ENCODE data around the gene CLCF1.

CLCF1 gene

GRCh38 chr11:67419325-67420049, 46.1 kb upstream of the CLCF1 start:
- H3K4me1 ChIP-seq (ENCODE audit: control extremely low read depth in 1 of 4, control insufficient read depth in 4 of 4, insufficient read depth in 4 of 4, low read length in 3 of 4) = peaks cover 0 to 76% (median 64%) of the 10 kb centered on the region in 4 experiments
- CTCF ChIA-PET = interaction anchor here (1.2 to 6.4 kb wide), 8 partner anchors 11 to 68 kb away, joined by 3 to 60 read pairs (median 5); partner anchors contain the start of genes PPP1CA, PTPRCAP and TBC1D10C
- H3K27ac ChIP-seq (ENCODE audit: insufficient read depth in 1 of 2, low read depth in 1 of 2, low read length in 2 of 2, poor library complexity in 1 of 2, severe bottlenecking in 2 of 2) = no peak overlapping the region
- H3K4me3 ChIP-seq (ENCODE audit: control insufficient read depth in 1 of 7, extremely low read depth in 1 of 7, insufficient read depth in 4 of 7, low read depth in 2 of 7, low read length in 6 of 7) = peak overlapping the region in 3 of 7 experiments; percentile 35 to 64 (median 36)
- DNase-seq = no peak
- POLR2A ChIA-PET = interaction anchor here (0.9 to 2.7 kb wide), 5 partner anchors 10 to 23 kb away, joined by 3 to 15 read pairs (median 7); partner anchors contain the start of genes PPP1CA, PTPRCAP and TBC1D10C
- no peaks in the 10 kb centered on the region for H3K9me3 ChIP-seq (ENCODE audit: control extremely low read depth in 1 of 5, control insufficient read depth in 4 of 5, insufficient read depth in 2 of 5, low read depth in 1 of 5, low read length in 4 of 5)
- 92% methylated on average over 16 of the region's 21 CpGs for WGBS (ENCODE audit: insufficient coverage)
- no peaks in the 10 kb centered on the region for H3K36me3 ChIP-seq (ENCODE audit: control insufficient read depth in 4 of 4, insufficient read depth in 4 of 4, low read length in 3 of 4)
- no peaks in the 10 kb centered on the region for H3K27me3 ChIP-seq (replicated peaks in 2 of 5; ENCODE audit: control insufficient read depth in 4 of 5, insufficient read depth in 5 of 5, low read length in 4 of 5)

GRCh38 chr11:67418476-67419281, 45.3 kb upstream of the CLCF1 start:
- WGBS (ENCODE audit: insufficient coverage) = 17% methylated on average over 24 of the region's 26 CpGs
- Histone ChIP-seq H3K4me3 (ENCODE audit: control insufficient read depth in 1 of 7, extremely low read depth in 1 of 7, insufficient read depth in 4 of 7, low read depth in 2 of 7, low read length in 6 of 7) (peak overlapping the region in 3 of 7 experiments; percentile 19 to 45 (median 35)), H3K27me3 (replicated peaks in 2 of 5; ENCODE audit: control insufficient read depth in 4 of 5, insufficient read depth in 5 of 5, low read length in 4 of 5) (no peaks in the 10 kb centered on the region), H3K27ac (ENCODE audit: insufficient read depth in 1 of 2, low read depth in 1 of 2, low read length in 2 of 2, poor library complexity in 1 of 2, severe bottlenecking in 2 of 2) (no peak overlapping the region), H3K9me3 (ENCODE audit: control extremely low read depth in 1 of 5, control insufficient read depth in 4 of 5, insufficient read depth in 2 of 5, low read depth in 1 of 5, low read length in 4 of 5) (no peaks in the 10 kb centered on the region), H3K36me3 (ENCODE audit: control insufficient read depth in 4 of 4, insufficient read depth in 4 of 4, low read length in 3 of 4) (no peaks in the 10 kb centered on the region), H3K4me1 (ENCODE audit: control extremely low read depth in 1 of 4, control insufficient read depth in 4 of 4, insufficient read depth in 4 of 4, low read length in 3 of 4) (peaks cover 0 to 69% (median 64%) of the 10 kb centered on the region in 4 experiments)
- POLR2A ChIA-PET = interaction anchor here (0.5 to 2.7 kb wide), 5 partner anchors 9 to 25 kb away, joined by 3 to 15 read pairs (median 7); partner anchors contain the start of genes PPP1CA, PTPRCAP and TBC1D10C
- CTCF ChIA-PET = interaction anchor here (1.3 to 6.4 kb wide), 6 partner anchors 11 to 38 kb away, joined by 3 to 60 read pairs (median 4); partner anchors contain the start of genes PPP1CA and TBC1D10C
- DNase-seq = peak; percentile 73 to 90 (median 87)

- no peak for DNase-seq
- 88% methylated on average over 11 of the region's 12 CpGs for WGBS (ENCODE audit: insufficient coverage)
- H3K27ac ChIP-seq (ENCODE audit: insufficient read depth in 1 of 2, low read depth in 1 of 2, low read length in 2 of 2, poor library complexity in 1 of 2, severe bottlenecking in 2 of 2) = no peak overlapping the region
- H3K36me3 ChIP-seq (ENCODE audit: control insufficient read depth in 4 of 4, insufficient read depth in 4 of 4, low read length in 3 of 4) = no peaks in the 10 kb centered on the region
- peaks cover 0 to 77% (median 73%) of the 10 kb centered on the region in 4 experiments for H3K4me1 ChIP-seq (ENCODE audit: control extremely low read depth in 1 of 4, control insufficient read depth in 4 of 4, insufficient read depth in 4 of 4, low read length in 3 of 4)
- no peaks in the 10 kb centered on the region for H3K27me3 ChIP-seq (replicated peaks in 2 of 5; ENCODE audit: control insufficient read depth in 4 of 5, insufficient read depth in 5 of 5, low read length in 4 of 5)
- ChIA-PET POLR2A (interaction anchor here (2.2 to 2.7 kb wide), 2 partner anchors 8 to 16 kb away, joined by 7 to 15 read pairs; partner anchors contain the start of gene PPP1CA), CTCF (interaction anchor here (1.2 to 6.4 kb wide), 4 partner anchors 9 to 28 kb away, joined by 3 to 60 read pairs (median 13); partner anchors contain the start of genes PPP1CA and TBC1D10C)
- H3K4me3 ChIP-seq (ENCODE audit: control insufficient read depth in 1 of 7, extremely low read depth in 1 of 7, insufficient read depth in 4 of 7, low read depth in 2 of 7, low read length in 6 of 7) = peak overlapping the region in 1 of 7 experiments; percentile 39
- no peaks in the 10 kb centered on the region for H3K9me3 ChIP-seq (ENCODE audit: control extremely low read depth in 1 of 5, control insufficient read depth in 4 of 5, insufficient read depth in 2 of 5, low read depth in 1 of 5, low read length in 4 of 5)
Observed at GRCh38 chr11:67417425-67417824, 44.0 kb upstream of the CLCF1 start.

- ChIA-PET CTCF (interaction anchor here (1.0 to 6.4 kb wide), 4 partner anchors 9 to 51 kb away, joined by 3 to 60 read pairs (median 12); partner anchors contain the start of genes PPP1CA and TBC1D10C), POLR2A (interaction anchor here (2.2 kb wide), 1 partner anchor 15 kb away, joined by 7 read pairs; the partner anchor contains the start of gene PPP1CA)
- H3K27ac ChIP-seq (ENCODE audit: insufficient read depth in 1 of 2, low read depth in 1 of 2, low read length in 2 of 2, poor library complexity in 1 of 2, severe bottlenecking in 2 of 2) = no peak overlapping the region
- H3K27me3 ChIP-seq (replicated peaks in 2 of 5; ENCODE audit: control insufficient read depth in 4 of 5, insufficient read depth in 5 of 5, low read length in 4 of 5) = no peaks in the 10 kb centered on the region
- H3K9me3 ChIP-seq (ENCODE audit: control extremely low read depth in 1 of 5, control insufficient read depth in 4 of 5, insufficient read depth in 2 of 5, low read depth in 1 of 5, low read length in 4 of 5) = no peaks in the 10 kb centered on the region
- WGBS (ENCODE audit: insufficient coverage) = 48% methylated on average over 14 of the region's 21 CpGs
- peaks cover 0 to 85% (median 80%) of the 10 kb centered on the region in 4 experiments for H3K4me1 ChIP-seq (ENCODE audit: control extremely low read depth in 1 of 4, control insufficient read depth in 4 of 4, insufficient read depth in 4 of 4, low read length in 3 of 4)
- H3K36me3 ChIP-seq (ENCODE audit: control insufficient read depth in 4 of 4, insufficient read depth in 4 of 4, low read length in 3 of 4) = no peaks in the 10 kb centered on the region
- DNase-seq = peak in 2 of 3 donors; percentile 60 to 64
- peak overlapping the region in 1 of 7 experiments; percentile 39 for H3K4me3 ChIP-seq (ENCODE audit: control insufficient read depth in 1 of 7, extremely low read depth in 1 of 7, insufficient read depth in 4 of 7, low read depth in 2 of 7, low read length in 6 of 7)
Observed at GRCh38 chr11:67416416-67417335, 43.3 kb upstream of the CLCF1 start.

GRCh38 chr11:67415501-67416304, 42.3 kb upstream of the CLCF1 start, which contains the start of gene CARNS1:
TSS of gene CARNS1 (plus strand) at chr11:67415678. CDS start at chr11:67416200, 522 bp downstream.
- Histone ChIP-seq H3K9me3 (ENCODE audit: control extremely low read depth in 1 of 5, control insufficient read depth in 4 of 5, insufficient read depth in 2 of 5, low read depth in 1 of 5, low read length in 4 of 5) (no peaks in the 10 kb centered on the region), H3K36me3 (ENCODE audit: control insufficient read depth in 4 of 4, insufficient read depth in 4 of 4, low read length in 3 of 4) (no peaks in the 10 kb centered on the region), H3K27me3 (replicated peaks in 2 of 5; ENCODE audit: control insufficient read depth in 4 of 5, insufficient read depth in 5 of 5, low read length in 4 of 5) (no peaks in the 10 kb centered on the region), H3K27ac (ENCODE audit: insufficient read depth in 1 of 2, low read depth in 1 of 2, low read length in 2 of 2, poor library complexity in 1 of 2, severe bottlenecking in 2 of 2) (no peak within 1 kb of the TSS), H3K4me1 (ENCODE audit: control extremely low read depth in 1 of 4, control insufficient read depth in 4 of 4, insufficient read depth in 4 of 4, low read length in 3 of 4) (peaks cover 0 to 89% (median 85%) of the 10 kb centered on the region in 4 experiments), H3K4me3 (ENCODE audit: control insufficient read depth in 1 of 7, extremely low read depth in 1 of 7, insufficient read depth in 4 of 7, low read depth in 2 of 7, low read length in 6 of 7) (peak within 1 kb of the TSS in 5 of 7 experiments; percentile 27 to 77 (median 58))
- DNase-seq = no peak
- ChIA-PET POLR2A (no interaction called here), CTCF (interaction anchor here (1.0 to 6.4 kb wide), 2 partner anchors 13 to 52 kb away, joined by 3 to 60 read pairs; partner anchors contain the start of genes PPP1CA and TBC1D10C)
- 8% methylated on average over 24 of the region's 67 CpGs for WGBS (ENCODE audit: insufficient coverage)
